GM19463 (cell line): ENCODE data around the gene ATOSB.

Source experiments
- ATAC-seq: cut with Tn5 transposase; IDR thresholded peaks from one replicate; pipeline ENCODE4 v1.9.1; 2021; ENCODE audit warnings: mild to moderate bottlenecking, moderate library complexity; ENCODE audit not compliant: unreplicated experiment

The ATOSB gene

DNA sequence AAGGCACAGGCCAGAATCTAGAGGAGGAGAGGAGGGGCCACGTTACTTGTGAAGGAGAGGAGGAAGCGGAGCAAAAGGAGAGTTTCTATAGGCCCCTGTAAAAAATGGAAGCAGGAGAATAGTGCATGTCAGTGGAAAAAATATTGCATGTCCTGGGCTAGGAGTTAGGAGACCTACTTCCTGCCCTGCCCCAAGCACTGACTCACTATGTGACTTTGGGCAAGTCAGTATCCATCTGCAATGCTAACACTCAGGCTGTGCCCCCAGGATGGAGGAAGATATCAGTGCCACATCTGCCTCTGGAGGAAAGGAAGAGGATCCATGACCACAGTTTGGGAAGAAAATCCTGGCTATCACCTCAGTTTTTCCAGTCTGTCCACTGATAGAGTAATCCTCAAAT lies 26.2 kb downstream of the ATOSB start:
- ATAC-seq: no peak

DNA sequence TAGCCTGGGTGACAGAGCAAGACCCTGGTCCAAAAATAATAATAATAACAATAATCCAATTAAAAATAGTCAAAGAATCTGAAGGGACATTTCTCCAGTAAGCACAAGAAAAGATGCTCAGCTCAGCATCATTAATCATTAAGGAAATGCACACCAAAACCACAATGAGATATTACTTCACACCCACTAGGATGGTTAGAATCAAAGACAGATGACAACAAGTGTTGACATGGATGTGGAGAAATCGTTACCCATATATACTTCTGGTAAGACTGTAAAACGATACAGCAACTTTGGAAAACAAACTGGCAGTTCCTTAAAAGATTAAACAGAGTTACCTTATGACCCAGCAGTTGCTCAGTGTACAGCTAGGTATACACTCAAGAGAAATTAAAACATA lies 30.6 kb downstream of the ATOSB start:
- ATAC-seq: no peak

DNA sequence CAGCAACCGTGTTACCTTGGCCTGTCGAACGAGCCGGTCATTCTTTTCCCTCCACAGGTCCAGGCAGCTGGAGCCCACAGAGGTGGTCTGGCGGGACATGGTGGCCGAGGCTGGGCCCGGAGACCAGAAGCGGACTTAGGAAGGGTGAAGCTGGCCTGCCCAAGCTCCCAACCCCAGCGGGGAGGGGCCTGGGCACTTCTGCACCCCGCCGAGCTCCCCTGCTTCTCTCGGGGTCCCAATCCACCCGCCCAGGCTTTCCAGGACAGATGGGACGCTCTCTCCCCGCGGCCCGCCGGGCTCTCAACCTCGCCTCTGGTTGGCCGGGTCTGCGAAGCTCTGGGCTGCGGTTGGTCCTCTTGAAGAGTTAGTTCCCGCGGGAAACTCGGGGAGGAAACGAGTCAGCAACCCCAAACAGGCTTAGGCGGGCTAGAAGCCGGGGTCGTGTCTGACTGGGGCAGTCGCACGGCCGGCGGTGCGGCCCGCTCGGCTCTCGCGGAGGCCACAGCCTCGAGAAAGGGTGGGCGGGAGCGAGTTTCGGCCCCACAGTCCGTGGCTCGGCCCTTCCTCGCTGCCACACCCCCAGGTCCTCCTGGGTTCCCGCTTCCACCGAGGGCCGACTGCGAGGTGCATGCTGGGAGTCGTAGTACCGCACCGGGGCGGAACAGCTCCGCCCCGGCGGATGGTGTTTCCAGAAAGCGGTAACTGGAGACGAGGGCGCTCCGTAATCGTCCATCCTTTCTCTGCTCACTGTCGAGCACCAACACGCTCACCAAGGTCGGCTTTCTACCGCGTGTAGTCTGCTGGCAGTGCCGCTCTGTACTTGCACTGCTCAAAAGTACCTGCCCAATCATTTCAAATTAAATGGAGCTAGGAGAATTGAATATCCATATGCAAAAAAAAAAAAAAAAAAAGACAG lies 36.0 kb downstream of the ATOSB start, which contains the start of gene FANCG:
Gene FANCG, minus strand, starts transcription at position 517 of the 916 bp plus-strand sequence. Its CDS starts 418 bp downstream, at position 99.
- ATAC-seq: peak; percentile 93

DNA sequence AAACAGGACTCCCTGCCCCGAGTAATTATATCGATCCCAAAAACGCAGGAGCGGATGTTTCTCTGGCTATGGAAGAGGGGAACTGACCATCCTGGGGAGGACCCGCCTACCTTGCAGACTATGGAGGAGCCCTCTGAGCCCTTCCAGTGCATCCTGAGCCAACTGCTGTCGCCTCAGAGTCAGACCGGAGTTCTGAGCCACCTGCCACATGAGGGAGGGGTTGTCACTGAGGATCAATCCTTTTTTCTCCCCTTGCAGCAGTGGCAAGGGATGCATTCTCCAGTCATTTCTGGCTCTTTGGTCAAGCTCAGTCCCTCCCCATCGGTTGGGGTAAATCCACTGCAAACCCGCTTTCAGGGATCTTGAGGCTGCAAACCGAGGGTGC lies 36.6 kb downstream of the ATOSB start:
- ATAC-seq: no peak

DNA sequence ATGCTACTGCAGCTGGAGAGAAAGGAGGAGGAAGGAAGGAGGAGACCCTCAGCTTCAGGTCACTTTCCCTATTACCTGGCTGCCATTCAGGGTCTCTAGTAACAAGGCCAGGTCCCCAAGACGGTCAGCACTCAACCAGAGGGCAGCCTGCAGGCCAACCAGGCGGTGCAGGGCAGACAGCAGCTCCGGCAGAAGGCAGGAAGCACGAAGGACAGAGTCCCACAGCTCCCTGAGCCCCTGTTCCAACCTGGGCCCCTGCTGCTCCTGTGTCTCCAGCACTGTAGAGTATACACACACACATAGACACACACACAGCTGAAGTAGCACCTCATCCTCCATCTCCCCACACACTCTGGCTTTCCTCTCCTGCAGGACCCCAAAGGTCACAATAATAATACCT lies 37.6 kb downstream of the ATOSB start:
- ATAC-seq: no peak

DNA sequence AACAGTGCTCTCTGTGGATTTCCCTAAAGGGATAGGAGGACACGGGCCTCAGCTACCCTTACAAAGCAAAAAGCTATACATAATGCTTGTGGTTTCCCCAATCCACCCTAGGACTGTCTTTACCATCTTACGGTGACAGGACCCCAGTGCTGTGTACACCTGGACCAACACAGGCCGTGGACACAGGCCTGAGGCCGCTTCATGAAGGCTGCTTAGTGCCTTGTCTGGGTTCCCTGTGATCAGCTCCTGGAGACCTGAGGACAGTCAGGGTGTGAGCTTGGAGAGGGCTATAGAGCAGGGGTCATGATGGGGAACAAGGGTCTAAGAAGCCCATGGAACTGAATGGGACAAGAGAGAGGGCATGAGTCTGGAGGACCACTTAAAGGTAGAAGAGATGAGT lies 38.8 kb downstream of the ATOSB start:
- no peak for ATAC-seq

DNA sequence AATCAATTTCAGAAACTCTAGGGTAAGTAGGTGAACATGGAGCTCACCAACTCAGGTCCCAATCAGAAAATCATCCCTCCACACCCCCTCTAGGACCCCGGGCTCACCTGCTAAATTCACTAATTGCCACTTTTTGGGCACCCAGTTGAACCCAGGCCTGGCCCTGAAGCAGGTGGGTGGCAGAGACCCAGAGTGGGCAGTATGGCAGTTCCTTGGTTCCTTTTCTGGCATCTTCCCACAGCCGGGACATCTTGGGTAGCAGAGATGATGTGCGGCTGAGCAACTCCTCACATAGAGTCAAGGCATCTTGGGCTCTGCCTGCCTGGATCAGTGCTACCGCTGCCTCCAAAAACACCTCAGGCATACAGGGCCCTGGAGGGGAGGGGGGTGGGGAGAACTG lies 40.3 kb downstream of the ATOSB start:
- no peak for ATAC-seq

DNA sequence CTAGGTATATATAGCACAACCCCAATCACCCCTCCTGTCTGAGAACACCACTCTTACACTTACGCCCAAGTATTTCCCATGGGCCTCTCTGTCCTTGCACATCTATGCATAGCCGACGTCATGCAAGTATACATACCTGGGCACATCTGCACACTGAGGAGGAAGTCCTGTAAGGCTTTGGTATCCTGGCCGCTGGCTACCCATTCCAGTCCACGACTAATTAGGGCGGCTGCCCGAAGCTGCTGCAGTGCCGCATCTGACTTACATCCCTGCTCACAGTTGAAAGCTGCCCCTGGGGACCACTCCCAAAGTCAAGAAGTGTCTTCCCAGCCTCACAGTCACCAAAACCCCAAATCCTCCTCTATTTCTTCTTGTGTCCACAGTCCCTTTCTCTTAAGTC lies 40.9 kb downstream of the ATOSB start:
- no peak for ATAC-seq

DNA sequence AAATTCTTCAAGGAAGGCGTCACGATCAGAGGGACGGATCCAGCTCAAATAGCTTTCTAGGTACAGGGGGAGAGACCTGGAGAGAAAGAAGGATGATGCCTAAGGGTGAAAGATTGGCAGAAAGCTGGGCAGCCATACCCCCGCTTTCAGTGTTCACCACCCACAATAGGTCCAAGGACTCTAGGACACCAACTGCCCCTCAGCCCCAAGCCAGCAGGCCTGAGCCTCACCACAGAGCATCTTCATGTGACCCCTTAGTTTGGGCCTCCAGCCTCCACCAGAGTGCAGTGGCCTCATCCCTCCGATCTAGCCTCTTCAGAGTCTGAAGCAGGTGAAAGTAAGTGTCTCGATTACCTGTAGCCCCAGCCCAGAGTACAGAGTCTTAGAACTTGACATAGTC lies 41.5 kb downstream of the ATOSB start:
- ATAC-seq: no peak

DNA sequence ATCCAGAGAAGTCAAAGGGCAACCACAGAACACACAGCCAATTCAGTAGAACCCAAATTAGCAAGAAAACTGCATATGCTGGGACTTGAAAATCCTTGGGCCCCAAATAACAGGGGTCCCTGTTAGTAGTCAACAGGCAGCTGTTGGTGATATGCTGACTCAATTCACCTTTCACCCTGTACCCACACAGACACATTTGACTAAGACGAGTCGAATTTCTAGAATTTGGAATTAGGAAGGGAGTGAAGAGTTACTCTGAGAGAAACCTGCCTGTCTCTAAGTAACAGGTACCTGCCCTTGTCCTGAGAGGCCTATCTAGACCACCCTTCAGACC lies 42.4 kb downstream of the ATOSB start:
- no peak for ATAC-seq

DNA sequence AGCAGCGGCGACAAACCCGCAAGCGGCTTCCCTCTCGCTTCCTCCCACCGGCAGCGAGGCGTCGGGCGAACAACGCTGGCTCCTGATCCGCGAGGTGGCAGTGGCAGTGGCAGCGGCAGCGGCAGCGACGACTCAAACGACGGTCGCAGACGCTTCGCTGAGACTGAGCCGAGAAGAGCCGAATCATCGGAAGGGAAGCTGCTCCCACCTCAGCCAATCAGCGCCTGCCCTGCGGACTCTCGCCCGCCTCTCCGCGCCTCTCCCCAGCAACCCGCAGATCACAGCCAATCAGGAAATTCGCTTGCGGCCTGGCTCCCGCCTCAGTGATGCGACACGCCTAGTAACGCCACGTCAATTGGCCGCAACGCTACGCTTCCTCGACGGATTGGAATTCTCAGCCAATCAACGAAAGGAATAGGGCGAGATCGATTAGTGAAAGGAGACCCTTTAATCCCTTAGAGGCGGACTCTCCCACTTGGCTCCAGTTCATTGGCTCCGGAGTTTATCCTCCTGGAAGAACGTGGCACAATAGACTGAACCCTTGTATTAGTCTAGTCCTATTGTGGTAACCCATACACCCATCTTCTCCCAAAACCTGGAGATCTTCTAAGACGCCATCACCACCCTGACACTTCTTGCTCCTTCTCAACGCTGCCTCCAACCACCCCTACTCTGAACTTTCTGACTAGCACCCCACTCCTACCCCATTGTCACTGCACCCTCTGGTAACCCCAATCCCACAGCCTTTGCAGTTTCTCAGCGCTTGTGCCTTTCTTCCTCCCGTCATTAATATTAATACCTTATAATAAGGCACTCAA lies 43.0 kb downstream of the ATOSB start, which contains the start of gene VCP:
Gene VCP, minus strand, starts transcription at position 165 of the 818 bp plus-strand sequence. CDS start 272 bp downstream, outside the sequence.
- peak; percentile 84 for ATAC-seq

DNA sequence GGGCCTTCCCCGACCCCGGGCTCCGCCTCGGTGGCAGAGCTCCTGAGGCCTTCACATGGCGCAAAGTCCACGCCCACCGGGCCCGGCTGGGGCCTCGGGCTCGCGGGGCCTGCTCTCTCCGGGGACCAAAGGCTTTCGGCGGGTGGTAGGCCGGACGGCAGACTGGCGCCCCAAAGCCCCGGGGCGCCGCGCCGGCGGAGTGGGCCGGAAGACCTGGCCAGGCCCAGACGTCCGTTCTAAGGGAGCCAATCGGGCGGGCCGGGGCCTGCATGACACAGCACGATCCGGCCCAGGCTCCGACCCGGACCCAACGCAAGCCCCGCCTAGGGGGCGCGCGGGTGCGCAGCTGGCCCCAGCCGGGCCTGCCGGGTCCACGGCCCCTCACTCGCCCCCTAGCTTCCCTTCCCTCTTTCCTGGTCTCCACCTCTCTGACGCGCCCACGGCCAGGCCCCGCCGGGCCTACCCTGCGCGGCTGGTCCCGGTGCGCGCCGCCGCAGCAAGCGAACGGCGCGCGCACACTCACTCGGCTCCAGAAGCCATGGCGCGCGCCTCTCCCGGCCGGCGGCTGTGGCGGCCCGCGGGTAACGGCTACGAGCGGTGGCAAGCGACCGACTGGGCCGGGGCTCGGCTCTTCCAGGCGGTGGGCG lies 43.7 kb downstream of the ATOSB start:
- peak; percentile 53 for ATAC-seq

DNA sequence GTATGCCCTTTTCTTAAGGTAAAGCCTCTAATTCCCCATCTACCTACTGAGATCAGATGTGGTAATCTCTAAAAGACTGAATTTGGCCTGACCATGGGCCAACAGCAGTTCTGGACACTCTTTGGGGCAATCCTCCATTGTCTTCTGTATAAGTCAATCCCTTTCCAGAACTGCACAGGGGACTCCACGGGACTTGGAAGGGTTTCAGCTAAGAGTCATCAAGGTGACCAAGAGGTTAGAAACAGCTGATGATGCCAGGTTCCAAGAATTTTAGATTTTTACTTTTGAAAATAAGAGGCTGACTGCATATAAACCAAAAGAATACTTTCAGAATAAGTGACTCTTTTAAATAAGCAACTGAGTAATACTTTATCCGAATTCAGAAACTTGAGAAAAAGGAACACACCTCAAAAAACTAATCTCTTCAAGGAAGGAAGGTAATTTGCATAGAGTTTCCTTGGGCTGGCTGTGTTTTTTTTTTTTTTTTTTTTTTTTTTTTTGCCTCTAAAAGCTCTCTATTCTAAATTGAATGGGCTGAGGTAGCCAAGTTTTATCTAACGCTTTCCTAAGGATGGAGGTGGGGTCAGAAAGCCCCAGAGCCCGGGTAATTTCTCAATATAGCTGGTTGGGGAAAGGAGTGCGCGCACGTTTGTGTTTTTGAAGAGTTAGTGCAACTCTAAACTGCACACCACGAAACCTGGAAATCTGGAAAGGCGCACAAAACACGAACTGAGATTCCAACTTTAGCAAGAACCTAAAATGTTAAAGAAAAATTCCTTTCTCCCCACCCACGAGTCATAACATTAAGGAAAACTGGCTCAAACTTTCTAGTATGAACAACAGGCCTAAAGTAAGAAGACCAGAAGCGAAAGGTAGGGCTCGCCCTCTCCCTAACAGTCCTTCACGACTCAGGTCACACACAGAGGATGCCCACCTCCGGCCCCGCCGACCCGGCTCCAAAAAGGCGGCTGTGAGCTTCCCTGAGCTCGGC lies 44.5 kb downstream of the ATOSB start:
- ATAC-seq: no peak

DNA sequence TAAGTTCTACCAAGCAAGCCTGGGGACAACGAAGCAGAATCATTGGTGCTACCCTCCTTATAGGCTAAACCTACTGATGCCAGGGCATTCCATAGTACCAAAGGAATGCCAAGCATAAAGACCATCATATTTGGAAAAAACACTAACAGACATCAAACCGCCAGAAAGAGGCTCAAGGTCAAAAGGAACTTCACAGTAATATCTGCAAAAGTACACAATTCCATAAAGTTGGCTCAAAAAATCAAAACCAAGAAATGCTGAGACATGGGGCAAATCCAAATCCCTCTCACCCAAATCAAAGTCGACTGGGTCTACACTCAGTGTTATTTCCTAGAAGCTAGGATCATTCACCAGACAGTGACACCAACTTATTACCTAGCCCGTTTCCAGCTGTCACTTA lies 46.6 kb downstream of the ATOSB start:
- no peak for ATAC-seq

DNA sequence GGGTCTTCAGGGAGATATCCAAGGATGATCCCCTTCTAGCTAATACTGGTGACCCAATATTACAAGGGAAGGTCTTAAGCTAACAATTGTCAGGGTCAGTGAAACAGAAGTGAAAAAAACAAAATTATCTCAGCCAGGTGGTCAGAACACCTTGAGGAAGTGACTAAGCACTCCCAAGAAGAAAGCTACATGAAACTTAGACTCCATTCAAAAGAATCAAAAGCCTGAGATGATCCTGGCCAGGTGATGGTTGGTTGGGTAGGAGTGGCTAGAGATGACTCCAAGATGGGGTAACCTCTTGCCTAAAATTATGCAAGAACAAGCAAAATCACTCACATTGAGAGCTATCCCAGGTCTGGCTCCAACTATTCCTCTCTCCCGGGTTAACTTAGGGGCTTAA lies 48.6 kb downstream of the ATOSB start:
- ATAC-seq: no peak

DNA sequence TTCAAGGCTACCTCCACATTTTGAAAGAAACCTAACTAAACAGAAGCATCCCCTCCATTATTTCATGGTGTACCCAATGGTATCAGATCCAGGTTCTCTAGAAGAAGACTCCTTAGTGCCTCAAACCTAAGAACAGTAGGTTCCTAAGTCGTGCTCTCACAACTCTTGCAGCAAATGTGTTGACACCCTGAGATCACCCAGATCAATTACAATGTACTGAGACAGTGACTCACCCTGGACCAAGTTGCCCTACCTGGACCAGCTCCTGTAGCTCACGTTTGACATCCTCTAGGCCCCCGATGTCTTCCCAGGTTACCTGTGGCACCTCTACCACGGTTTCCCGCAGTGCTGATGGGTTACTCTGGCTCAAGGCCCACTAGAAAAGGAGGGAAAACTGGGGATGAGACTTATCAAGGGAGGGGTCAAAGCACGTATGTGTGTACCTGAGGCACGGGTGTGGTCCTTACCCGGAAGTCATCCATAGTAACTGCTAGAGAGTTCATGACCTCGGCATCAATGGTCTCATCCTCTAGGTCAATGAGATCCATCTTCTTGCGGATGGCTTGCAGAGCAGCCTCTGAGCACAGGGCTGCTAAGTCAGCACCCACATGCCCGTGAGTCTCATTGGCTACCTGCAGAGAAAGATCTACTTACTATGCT lies 55.0 kb downstream of the ATOSB start:
- ATAC-seq: no peak

DNA sequence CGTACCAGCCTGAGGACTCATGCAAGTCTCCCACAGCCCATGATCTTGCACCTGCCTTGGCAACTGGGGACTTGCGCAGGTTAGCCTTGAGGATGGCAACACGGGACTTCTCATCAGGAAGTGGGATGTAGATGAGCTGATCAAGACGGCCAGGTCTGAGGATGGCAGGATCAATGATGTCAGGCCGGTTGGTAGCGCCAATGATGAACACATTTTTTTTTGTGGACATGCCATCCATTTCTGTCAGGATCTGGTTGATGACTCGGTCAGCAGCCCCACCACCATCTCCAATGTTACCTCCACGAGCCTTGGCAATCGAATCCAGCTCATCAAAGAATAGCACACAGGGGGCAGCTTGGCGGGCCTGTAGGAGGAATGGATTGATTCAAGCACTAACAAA lies 56.2 kb downstream of the ATOSB start:
- no peak for ATAC-seq

DNA sequence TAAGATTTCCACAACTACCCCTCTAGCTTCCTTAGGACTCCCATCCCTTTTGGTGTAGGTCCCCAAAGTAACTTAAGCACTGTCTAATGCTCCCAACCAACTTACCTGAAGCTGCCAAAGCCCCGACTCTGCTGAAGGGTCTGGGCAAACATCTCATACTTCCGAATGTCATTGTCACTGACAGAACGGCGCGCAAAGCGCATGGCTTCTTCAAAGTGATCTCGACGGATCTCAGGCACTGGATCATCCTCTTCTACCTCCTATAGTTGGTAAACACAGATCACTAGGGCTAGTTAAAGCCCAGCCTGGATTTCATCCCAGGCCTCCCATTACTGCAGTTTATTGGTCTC lies 58.4 kb downstream of the ATOSB start:
- no peak for ATAC-seq

DNA sequence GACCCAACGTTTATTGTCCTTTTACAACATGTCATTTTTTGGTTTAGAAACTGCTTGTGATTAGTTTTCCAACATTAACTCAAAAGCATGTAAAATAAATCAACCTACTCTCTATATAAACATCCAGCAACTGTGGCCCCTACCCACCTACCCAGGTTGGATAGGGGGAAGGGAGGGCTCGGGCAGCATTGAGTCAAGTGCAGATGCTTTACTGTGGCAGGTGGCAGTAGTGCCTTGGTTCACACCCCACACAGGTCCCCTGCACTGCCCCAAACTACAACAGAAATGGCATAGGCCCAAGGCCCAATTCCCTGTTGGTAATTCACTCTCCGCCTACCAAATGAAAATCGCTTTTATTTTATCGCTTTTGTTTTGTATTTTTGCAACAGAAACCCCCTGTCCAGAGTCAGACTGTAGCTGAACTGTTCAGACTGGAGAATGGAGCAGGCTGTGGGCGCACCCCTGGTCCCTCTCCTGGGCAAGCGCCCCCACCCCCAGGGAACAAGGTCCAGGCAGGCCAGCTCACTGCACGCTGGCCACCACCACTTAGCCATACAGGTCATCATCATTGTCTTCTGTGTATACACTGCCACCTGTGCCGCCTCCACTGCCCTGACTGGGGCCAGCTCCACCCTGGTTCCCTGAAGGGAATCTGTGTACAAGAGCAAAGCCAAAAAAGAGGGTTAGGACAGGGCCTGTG lies 58.9 kb downstream of the ATOSB start:
- no peak for ATAC-seq
